ENCODE results near the gene CHRNA1.
A peak's percentile ranks its signal among the peaks of the same experiment; 100 is the strongest.

The CHRNA1 gene

GRCh38 chr2:174764280-174765255 is at the start of gene CHRNA1:
TSS of gene CHRNA1 (minus strand) at chr2:174764472. CDS start at chr2:174764394, 78 bp downstream.
- DNase-seq, result no peak

- no peak for DNase-seq
Measured at GRCh38 chr2:174812037-174812436, 47.8 kb upstream of the CHRNA1 start.

GRCh38 chr2:174807931-174808330 is 43.7 kb upstream of the CHRNA1 start:
- DNase-seq, result no peak

GRCh38 chr2:174805803-174806202 is 41.5 kb upstream of the CHRNA1 start:
- DNase-seq, result no peak

GRCh38 chr2:174802459-174802858 is 38.2 kb upstream of the CHRNA1 start:
- DNase-seq, result no peak

GRCh38 chr2:174800436-174801205 is 36.3 kb upstream of the CHRNA1 start:
- DNase-seq, result no peak

- no peak for DNase-seq
Measured at GRCh38 chr2:174798801-174799200, 34.5 kb upstream of the CHRNA1 start.

- no peak for DNase-seq
Measured at GRCh38 chr2:174797781-174798276, 33.6 kb upstream of the CHRNA1 start.

GRCh38 chr2:174796319-174796771 is 32.1 kb upstream of the CHRNA1 start:
- DNase-seq, result no peak

GRCh38 chr2:174794851-174795374 is 30.6 kb upstream of the CHRNA1 start:
- no peak for DNase-seq

- DNase-seq, result no peak
Measured at GRCh38 chr2:174792309-174793025, 28.2 kb upstream of the CHRNA1 start.

- DNase-seq, result no peak
Measured at GRCh38 chr2:174791746-174792280, 27.5 kb upstream of the CHRNA1 start.

GRCh38 chr2:174791020-174791419 is 26.7 kb upstream of the CHRNA1 start:
- DNase-seq, result no peak

GRCh38 chr2:174789001-174789400 is 24.7 kb upstream of the CHRNA1 start:
- DNase-seq, result no peak

GRCh38 chr2:174788291-174788929 is 24.1 kb upstream of the CHRNA1 start:
- DNase-seq, result no peak

- DNase-seq, result peak; percentile 38
Measured at GRCh38 chr2:174787487-174788205, 23.4 kb upstream of the CHRNA1 start.

- no peak for DNase-seq
Measured at GRCh38 chr2:174786066-174786725, 21.9 kb upstream of the CHRNA1 start.

- no peak for DNase-seq
Measured at GRCh38 chr2:174785481-174785880, 21.2 kb upstream of the CHRNA1 start.

GRCh38 chr2:174784909-174785308 is 20.6 kb upstream of the CHRNA1 start:
- no peak for DNase-seq

GRCh38 chr2:174784316-174784715 is 20.0 kb upstream of the CHRNA1 start:
- no peak for DNase-seq

Measured in activated T-cell treated with anti-CD3 and anti-CD28 coated beads, Interleukin-2, amount 50 U/mL, for 1 hour (primary cell).